Mucosa of rectum (tissue), 2 donors: ENCODE measurements around the gene NFIB.

Experiments
- H3K27ac ChIP-seq, 2 donors: one replicate each; pipeline ENCODE4 v1.7.0; 2013; ENCODE audit warnings: inconsistent platforms in 2 of 2, low read depth in 2 of 2, low read length in 2 of 2
- H3K27me3 ChIP-seq, 2 donors: one replicate each; pipeline ENCODE4 v1.7.0; 2013; ENCODE audit warnings: low read length in 2 of 2; ENCODE audit not compliant: control insufficient read depth in 2 of 2, insufficient read depth in 2 of 2
- H3K36me3 ChIP-seq, 2 donors: one replicate each; pipeline ENCODE4 v1.7.0; 2013; ENCODE audit warnings: low read length in 2 of 2; ENCODE audit not compliant: control insufficient read depth in 2 of 2, insufficient read depth in 2 of 2
- H3K4me1 ChIP-seq, 2 donors: one replicate each; pipeline ENCODE4 v1.7.0; 2013; ENCODE audit warnings: low read length in 2 of 2, mild to moderate bottlenecking in 1 of 2; ENCODE audit not compliant: control insufficient read depth in 2 of 2, insufficient read depth in 2 of 2
- H3K4me3 ChIP-seq, 2 donors: one replicate each; pipeline ENCODE4 v1.7.0; 2013; ENCODE audit warnings: low read length in 2 of 2
- H3K9ac ChIP-seq, 2 donors: one replicate each; pipeline ENCODE4 v1.7.0; 2013; ENCODE audit warnings: low read length in 2 of 2, low read depth in 1 of 2, mild to moderate bottlenecking in 1 of 2
- H3K9me3 ChIP-seq, 2 donors: one replicate each; pipeline ENCODE4 v1.7.0; 2013; ENCODE audit warnings: low read length in 2 of 2; ENCODE audit not compliant: control insufficient read depth in 2 of 2
- donor health status: healthy.
- donor health status: Normal muscosa, but diverticular disease.

Gene NFIB

DNA sequence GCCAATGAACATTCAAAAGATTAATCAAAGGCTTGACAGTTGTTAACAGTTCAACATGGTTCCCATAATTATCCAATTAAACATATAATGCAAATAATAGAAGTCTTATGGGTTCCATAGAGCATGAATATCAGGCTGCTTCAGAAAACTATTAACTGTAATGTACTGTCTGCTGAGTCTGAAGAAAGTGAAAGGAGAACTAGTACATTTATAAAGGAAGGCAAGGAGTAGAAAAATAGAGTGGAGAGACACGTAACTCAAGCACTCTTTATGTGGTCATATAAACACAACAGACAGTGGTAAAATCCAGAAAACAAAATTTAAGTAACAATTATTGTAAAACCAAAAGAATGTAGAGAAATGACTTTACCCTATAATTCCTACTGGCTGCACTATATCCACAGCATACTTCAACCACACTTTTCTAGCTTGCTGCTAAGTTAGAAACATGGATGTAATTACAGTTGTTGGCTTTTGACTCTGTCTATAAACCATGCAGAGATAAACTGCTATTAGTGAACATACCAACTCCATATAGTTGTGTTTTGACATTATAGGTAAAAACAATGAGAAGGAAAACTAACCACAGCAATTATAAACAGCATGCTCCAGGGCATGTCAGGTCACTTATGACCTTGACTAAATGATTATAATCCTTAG, 32.7 kb downstream of the NFIB start:
- no peak overlapping the region for H3K9ac ChIP-seq
- peaks cover 0 to 4% of the 10 kb centered on the region in 2 donors for H3K4me1 ChIP-seq
- H3K36me3 ChIP-seq, result no peaks in the 10 kb centered on the region
- H3K27me3 ChIP-seq, result no peaks in the 10 kb centered on the region
- H3K27ac ChIP-seq, result no peak overlapping the region
- no peak overlapping the region for H3K4me3 ChIP-seq
- H3K9me3 ChIP-seq, result no peaks in the 10 kb centered on the region

DNA sequence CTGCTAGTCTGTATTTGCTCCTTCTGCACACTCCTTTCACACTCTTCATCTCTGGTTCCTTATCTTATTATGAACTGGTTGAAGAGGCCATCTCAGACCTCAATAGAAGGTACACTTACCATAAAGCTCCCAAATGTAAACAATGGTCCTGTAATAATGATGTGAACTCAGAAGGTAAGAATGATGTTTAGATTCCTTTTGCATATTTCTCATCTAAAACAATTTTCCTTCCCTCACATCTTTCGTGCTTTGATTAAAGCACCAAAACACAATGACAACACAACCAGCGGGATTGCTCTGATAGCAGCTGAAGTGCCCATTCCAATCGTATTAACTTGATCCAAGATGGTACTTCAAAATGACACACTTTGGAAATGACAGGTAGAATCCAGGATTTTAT, 34.3 kb downstream of the NFIB start:
- Histone ChIP-seq H3K9ac (no peak overlapping the region), H3K4me1 (peaks cover 0 to 4% of the 10 kb centered on the region in 2 donors), H3K4me3 (no peak overlapping the region), H3K27ac (no peak overlapping the region), H3K36me3 (no peaks in the 10 kb centered on the region), H3K9me3 (no peaks in the 10 kb centered on the region), H3K27me3 (no peaks in the 10 kb centered on the region)

- H3K27me3 ChIP-seq, result no peaks in the 10 kb centered on the region
- no peaks in the 10 kb centered on the region for H3K9me3 ChIP-seq
- H3K36me3 ChIP-seq, result no peaks in the 10 kb centered on the region
- peaks cover 0 to 4% of the 10 kb centered on the region in 2 donors for H3K4me1 ChIP-seq
- H3K4me3 ChIP-seq, result no peak overlapping the region
- H3K27ac ChIP-seq, result no peak overlapping the region
- H3K9ac ChIP-seq, result no peak overlapping the region
These were observed 35.6 kb downstream of the NFIB start for GRCh38 chr9:14278291-14278721.

GRCh38 chr9:14277761-14278160, 36.2 kb downstream of the NFIB start:
- Histone ChIP-seq H3K9me3 (no peaks in the 10 kb centered on the region), H3K36me3 (no peaks in the 10 kb centered on the region), H3K4me1 (peaks cover 0 to 4% of the 10 kb centered on the region in 2 donors), H3K9ac (no peak overlapping the region), H3K27ac (no peak overlapping the region), H3K27me3 (no peaks in the 10 kb centered on the region), H3K4me3 (no peak overlapping the region)

DNA sequence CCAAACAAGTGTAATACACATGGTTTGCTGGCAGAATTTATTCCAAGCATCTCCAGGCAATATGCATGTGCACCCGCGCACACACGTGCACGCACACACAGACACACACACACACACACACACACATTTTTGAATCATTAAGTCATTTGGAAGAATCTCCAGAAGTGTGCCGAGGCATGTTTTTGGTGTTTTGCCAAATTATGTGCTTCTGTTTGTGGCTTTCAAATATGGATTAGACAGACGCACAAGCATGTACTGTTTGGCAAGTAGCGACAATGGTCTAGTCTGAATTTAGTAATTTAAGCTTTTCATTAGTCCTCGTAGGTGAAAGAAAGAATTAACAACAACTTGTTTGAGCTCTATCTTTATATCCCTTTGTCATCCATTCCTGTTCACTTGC, 36.7 kb downstream of the NFIB start:
- H3K27ac ChIP-seq, result no peak overlapping the region
- H3K27me3 ChIP-seq, result no peaks in the 10 kb centered on the region
- no peak overlapping the region for H3K9ac ChIP-seq
- H3K4me3 ChIP-seq, result no peak overlapping the region
- no peaks in the 10 kb centered on the region for H3K9me3 ChIP-seq
- H3K4me1 ChIP-seq, result peaks cover 0 to 4% of the 10 kb centered on the region in 2 donors
- H3K36me3 ChIP-seq, result no peaks in the 10 kb centered on the region

DNA sequence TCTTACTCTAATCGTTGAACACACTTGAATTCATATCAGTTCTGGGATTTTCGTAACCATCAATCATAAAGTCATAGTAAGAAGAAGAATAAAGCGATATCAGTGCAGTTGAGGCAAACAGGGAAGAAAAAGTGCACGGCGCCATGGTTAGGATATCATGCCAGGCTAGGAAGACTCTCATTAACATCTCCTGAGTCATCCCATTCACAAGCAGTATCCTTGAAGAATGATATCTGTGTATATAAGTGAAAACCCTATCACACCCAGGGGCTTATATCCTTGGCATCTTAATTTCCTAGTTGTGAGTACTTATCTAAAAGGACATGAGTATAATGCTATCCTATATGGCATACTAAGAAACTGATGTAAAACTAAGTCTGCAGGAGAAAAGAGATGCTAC, 38.6 kb downstream of the NFIB start:
- Histone ChIP-seq H3K27ac (no peak overlapping the region), H3K9ac (no peak overlapping the region)

DNA sequence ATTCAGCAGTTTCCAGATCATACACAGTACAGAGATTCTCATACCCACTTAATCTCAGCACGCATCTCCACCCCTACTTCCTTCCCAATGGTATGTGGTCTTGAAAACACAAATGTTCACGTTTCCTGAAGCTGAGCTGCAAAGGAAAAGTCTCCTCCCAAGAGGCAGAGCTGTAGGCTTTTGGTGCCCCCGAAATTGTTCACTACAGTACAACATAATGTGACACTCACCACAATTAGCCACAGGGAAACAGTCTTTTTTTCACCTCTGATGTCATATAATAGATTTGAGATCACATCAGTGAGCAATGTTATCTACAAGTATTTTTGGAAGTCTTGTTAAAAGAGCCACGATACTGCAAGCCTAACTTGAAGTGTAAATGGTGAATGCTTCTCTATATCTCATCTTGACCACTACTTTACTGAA, 40.2 kb downstream of the NFIB start:
- H3K4me1 ChIP-seq, result no peaks in the 10 kb centered on the region
- H3K9me3 ChIP-seq, result no peaks in the 10 kb centered on the region
- H3K27me3 ChIP-seq, result no peaks in the 10 kb centered on the region
- no peak overlapping the region for H3K4me3 ChIP-seq
- no peak overlapping the region for H3K27ac ChIP-seq
- no peak overlapping the region for H3K9ac ChIP-seq
- H3K36me3 ChIP-seq, result no peaks in the 10 kb centered on the region

More for the DNA sequence above, 38.6 kb downstream of the NFIB start:
- Histone ChIP-seq H3K4me3 (no peak overlapping the region), H3K4me1 (no peaks in the 10 kb centered on the region), H3K27me3 (no peaks in the 10 kb centered on the region), H3K36me3 (no peaks in the 10 kb centered on the region), H3K9me3 (no peaks in the 10 kb centered on the region)

DNA sequence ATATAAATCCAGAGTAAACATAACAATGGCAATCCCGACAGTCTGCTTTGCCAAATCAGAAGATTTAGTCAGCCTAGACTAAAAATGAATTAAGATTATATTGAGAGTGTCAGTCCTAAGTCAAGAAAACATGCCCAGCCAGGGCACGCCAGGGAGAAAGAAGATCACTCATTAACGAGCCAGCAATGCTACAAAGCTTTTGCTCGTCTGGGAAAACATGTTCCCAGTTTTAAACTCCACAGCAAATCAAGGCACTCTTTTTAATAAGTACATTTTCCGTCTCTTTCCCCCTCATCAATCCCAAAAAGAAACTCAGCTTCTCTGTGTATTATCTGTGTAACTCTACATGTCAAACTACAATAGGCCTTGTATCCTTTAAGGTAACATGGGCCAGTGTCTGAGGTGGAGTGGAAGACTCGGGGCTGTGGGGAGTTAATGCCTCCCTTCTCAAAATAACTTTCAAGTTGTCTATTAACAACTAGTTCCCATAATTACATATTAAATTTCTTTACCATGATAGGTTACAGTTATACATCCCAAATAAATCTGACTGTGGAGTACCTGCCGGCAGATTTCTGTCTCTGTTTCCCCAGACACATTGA, 40.9 kb downstream of the NFIB start:
- H3K27me3 ChIP-seq, result no peaks in the 10 kb centered on the region
- H3K27ac ChIP-seq, result no peak overlapping the region
- H3K4me1 ChIP-seq, result no peaks in the 10 kb centered on the region
- H3K4me3 ChIP-seq, result no peak overlapping the region
- H3K36me3 ChIP-seq, result no peaks in the 10 kb centered on the region
- H3K9ac ChIP-seq, result no peak overlapping the region
- H3K9me3 ChIP-seq, result no peaks in the 10 kb centered on the region

GRCh38 chr9:14271093-14271673, 42.8 kb downstream of the NFIB start:
- no peaks in the 10 kb centered on the region for H3K36me3 ChIP-seq
- H3K27me3 ChIP-seq, result no peaks in the 10 kb centered on the region
- no peaks in the 10 kb centered on the region for H3K9me3 ChIP-seq
- H3K9ac ChIP-seq, result no peak overlapping the region
- no peak overlapping the region for H3K27ac ChIP-seq
- no peaks in the 10 kb centered on the region for H3K4me1 ChIP-seq
- H3K4me3 ChIP-seq, result peak overlapping the region in 1 of 2 donors; percentile 1

- Histone ChIP-seq H3K4me3 (no peak overlapping the region), H3K9me3 (no peaks in the 10 kb centered on the region), H3K27me3 (no peaks in the 10 kb centered on the region), H3K4me1 (no peaks in the 10 kb centered on the region), H3K36me3 (no peaks in the 10 kb centered on the region), H3K9ac (no peak overlapping the region), H3K27ac (no peak overlapping the region)
These were observed 43.4 kb downstream of the NFIB start for GRCh38 chr9:14270358-14271092.
